ENCODE measurements around the gene SLC27A1. TPM values are rescaled to one million over a fixed set of nuclear protein-coding genes. Genes with fewer than 3 reads are reported as not detected.

SLC27A1 gene
- total RNA-seq, 1 donor from 2014 or later, result 9.1 TPM

DNA sequence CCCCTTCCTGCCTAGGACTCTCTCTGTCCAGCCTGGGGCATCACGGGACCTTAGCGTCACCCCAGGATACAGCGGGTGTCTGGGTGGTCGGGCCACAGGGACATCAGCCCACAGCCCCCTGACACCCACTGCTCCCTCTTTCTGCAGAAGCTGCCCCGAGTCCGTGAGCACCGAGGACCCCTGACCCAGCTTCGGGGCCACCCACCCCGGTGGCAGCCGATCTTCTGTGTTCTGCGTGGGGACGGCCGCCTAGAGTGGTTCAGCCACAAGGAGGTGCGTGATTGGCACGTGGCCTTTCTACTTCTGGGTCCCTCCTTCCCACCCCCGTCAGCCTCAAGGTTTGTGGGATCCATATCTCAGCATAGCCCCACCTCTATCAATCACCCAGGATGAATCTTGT, 61.8 kb downstream of the SLC27A1 start:
- no peaks in the 10 kb centered on the region for H3K36me3 ChIP-seq (ENCODE audit: control insufficient read depth, insufficient read depth, low read length)
- peaks cover 6% of the 10 kb centered on the region for H3K27me3 ChIP-seq (ENCODE audit: control insufficient read depth, insufficient read depth, low read length)
- H3K4me3 ChIP-seq (ENCODE audit: low read depth, low read length), result no peak overlapping the region
- TF ChIP-seq, protein P1, sequence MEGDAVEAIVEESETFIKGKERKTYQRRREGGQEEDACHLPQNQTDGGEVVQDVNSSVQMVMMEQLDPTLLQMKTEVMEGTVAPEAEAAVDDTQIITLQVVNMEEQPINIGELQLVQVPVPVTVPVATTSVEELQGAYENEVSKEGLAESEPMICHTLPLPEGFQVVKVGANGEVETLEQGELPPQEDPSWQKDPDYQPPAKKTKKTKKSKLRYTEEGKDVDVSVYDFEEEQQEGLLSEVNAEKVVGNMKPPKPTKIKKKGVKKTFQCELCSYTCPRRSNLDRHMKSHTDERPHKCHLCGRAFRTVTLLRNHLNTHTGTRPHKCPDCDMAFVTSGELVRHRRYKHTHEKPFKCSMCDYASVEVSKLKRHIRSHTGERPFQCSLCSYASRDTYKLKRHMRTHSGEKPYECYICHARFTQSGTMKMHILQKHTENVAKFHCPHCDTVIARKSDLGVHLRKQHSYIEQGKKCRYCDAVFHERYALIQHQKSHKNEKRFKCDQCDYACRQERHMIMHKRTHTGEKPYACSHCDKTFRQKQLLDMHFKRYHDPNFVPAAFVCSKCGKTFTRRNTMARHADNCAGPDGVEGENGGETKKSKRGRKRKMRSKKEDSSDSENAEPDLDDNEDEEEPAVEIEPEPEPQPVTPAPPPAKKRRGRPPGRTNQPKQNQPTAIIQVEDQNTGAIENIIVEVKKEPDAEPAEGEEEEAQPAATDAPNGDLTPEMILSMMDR (IDR thresholded peaks at IDR 0.05; ENCODE audit: insufficient read depth, low read length, poor library complexity, severe bottlenecking), result no peak
- DNase-seq (ENCODE audit: low read depth), result no peak

DNA sequence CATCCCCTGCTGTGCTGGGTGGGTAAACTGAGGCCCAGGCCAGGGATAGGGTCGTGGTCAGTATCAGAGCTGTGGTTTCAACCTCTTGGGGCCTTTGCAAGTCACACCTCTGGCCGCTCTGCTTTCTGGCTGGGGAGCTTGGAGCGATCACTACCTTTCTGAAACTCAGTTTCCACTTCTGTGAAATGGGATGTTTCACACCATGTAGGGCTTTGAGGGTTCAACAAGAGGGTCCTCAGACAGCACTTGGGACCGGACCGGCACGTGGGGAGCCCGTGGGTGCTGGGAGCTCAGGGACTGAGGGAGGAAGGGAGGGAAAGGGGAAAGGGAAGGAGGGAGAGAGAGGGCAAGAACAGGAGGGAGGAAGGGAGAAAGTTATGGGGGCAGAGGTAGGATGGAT, 62.2 kb downstream of the SLC27A1 start:
- H3K4me3 ChIP-seq (ENCODE audit: low read depth, low read length), result no peak overlapping the region
- no peak for DNase-seq (ENCODE audit: low read depth)
- H3K36me3 ChIP-seq (ENCODE audit: control insufficient read depth, insufficient read depth, low read length), result no peaks in the 10 kb centered on the region
- peaks cover 6% of the 10 kb centered on the region for H3K27me3 ChIP-seq (ENCODE audit: control insufficient read depth, insufficient read depth, low read length)
- TF ChIP-seq, protein P1 (IDR thresholded peaks at IDR 0.05; ENCODE audit: insufficient read depth, low read length, poor library complexity, severe bottlenecking), result no peak

DNA sequence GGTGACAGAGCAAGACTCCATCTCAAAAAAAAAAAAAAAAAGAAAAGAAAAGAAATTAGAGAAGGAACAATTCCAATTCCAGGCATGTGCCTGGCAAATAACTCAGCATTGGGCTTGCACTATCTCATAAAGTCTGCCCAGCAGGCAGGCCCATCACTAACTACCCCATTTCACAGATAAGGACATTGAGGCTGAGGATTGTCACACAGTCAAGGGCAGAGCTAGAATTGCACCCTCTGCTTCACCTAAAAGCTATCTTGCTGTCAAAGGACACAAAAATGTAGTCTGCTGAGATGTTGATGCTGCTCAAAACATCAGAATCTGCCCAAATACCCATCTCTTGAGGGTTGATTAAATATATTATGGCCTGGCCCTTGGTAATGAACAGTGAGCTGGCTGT, 64.4 kb downstream of the SLC27A1 start:
- no peaks in the 10 kb centered on the region for H3K36me3 ChIP-seq (ENCODE audit: control insufficient read depth, insufficient read depth, low read length)
- no peak for DNase-seq (ENCODE audit: low read depth)
- H3K27me3 ChIP-seq (ENCODE audit: control insufficient read depth, insufficient read depth, low read length), result peaks cover 20% of the 10 kb centered on the region
- no peak overlapping the region for H3K4me3 ChIP-seq (ENCODE audit: low read depth, low read length)
- TF ChIP-seq, protein P1 (IDR thresholded peaks at IDR 0.05; ENCODE audit: insufficient read depth, low read length, poor library complexity, severe bottlenecking), result no peak

DNA sequence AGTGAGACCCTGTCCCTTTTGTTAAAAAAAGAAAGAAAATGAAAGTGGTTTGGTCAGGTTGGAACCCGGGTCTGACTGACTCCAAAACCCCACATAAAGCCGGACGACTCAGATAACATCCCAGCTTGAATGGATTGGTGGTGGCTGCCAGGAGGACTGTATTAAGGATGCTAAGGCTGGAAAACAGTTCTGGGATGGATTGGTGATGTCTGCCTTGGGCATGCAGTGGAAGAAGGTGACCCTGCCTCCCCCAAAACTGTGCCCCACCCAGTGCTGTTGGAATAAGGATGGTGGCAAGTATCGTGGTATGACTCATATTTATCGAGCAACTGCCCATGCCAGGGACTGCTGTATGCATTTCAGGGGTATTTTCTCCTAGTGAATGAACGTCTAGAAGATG, 66.6 kb downstream of the SLC27A1 start:
- DNase-seq (ENCODE audit: low read depth), result no peak
- no peaks in the 10 kb centered on the region for H3K36me3 ChIP-seq (ENCODE audit: control insufficient read depth, insufficient read depth, low read length)
- H3K4me3 ChIP-seq (ENCODE audit: low read depth, low read length), result no peak overlapping the region
- TF ChIP-seq, protein P1 (IDR thresholded peaks at IDR 0.05; ENCODE audit: insufficient read depth, low read length, poor library complexity, severe bottlenecking), result no peak
- H3K27me3 ChIP-seq (ENCODE audit: control insufficient read depth, insufficient read depth, low read length), result peaks cover 21% of the 10 kb centered on the region

DNA sequence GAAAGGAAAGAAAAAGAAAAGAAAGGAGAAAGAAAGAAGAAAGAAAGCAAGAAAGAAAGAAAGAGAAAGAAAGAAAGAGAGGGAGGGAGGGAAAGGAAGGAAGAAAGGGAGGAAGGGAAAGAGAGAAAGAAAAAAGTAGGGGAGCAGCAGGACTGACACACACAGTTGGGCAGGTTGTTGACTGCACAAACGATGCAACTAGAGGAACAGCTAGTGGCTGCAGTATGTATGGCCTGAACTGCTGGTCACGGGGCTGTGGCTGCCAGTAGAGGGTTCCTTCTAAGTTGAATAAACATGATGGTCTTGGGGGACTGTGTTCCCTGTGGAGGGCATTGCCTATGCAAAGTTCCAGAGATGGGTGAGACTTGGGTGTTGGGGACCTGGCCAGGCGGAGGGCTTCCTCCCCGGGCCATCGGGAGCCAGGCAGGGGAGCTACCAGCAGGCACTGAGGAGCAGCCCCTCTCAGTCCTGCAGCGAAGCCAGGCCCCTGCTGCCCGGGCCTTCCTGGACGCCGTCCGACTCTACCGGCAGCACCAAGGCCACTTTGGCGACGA, 68.4 kb downstream of the SLC27A1 start:
- TF ChIP-seq, protein P1 (IDR thresholded peaks at IDR 0.05; ENCODE audit: insufficient read depth, low read length, poor library complexity, severe bottlenecking), result no peak
- Histone ChIP-seq H3K27me3 (ENCODE audit: control insufficient read depth, insufficient read depth, low read length) (peaks cover 24% of the 10 kb centered on the region), H3K4me3 (ENCODE audit: low read depth, low read length) (peak overlapping the region; percentile 27), H3K36me3 (ENCODE audit: control insufficient read depth, insufficient read depth, low read length) (no peaks in the 10 kb centered on the region)
- no peak for DNase-seq (ENCODE audit: low read depth)

Data from kidney epithelial cell (primary cell).